Mucosa of rectum (tissue), 2 donors: ENCODE data around the gene MANSC1.
A peak's percentile ranks its signal among the peaks of the same experiment; 100 is the strongest.

Experiments
- H3K27ac ChIP-seq, 2 donors: one replicate each; pipeline ENCODE4 v1.7.0; 2013; ENCODE audit warnings: inconsistent platforms in 2 of 2, low read depth in 2 of 2, low read length in 2 of 2
- H3K27me3 ChIP-seq, 2 donors: one replicate each; pipeline ENCODE4 v1.7.0; 2013; ENCODE audit warnings: low read length in 2 of 2; ENCODE audit not compliant: control insufficient read depth in 2 of 2, insufficient read depth in 2 of 2
- H3K36me3 ChIP-seq, 2 donors: one replicate each; pipeline ENCODE4 v1.7.0; 2013; ENCODE audit warnings: low read length in 2 of 2; ENCODE audit not compliant: control insufficient read depth in 2 of 2, insufficient read depth in 2 of 2
- H3K4me1 ChIP-seq, 2 donors: one replicate each; pipeline ENCODE4 v1.7.0; 2013; ENCODE audit warnings: low read length in 2 of 2, mild to moderate bottlenecking in 1 of 2; ENCODE audit not compliant: control insufficient read depth in 2 of 2, insufficient read depth in 2 of 2
- H3K4me3 ChIP-seq, 2 donors: one replicate each; pipeline ENCODE4 v1.7.0; 2013; ENCODE audit warnings: low read length in 2 of 2
- H3K9ac ChIP-seq, 2 donors: one replicate each; pipeline ENCODE4 v1.7.0; 2013; ENCODE audit warnings: low read length in 2 of 2, low read depth in 1 of 2, mild to moderate bottlenecking in 1 of 2
- H3K9me3 ChIP-seq, 2 donors: one replicate each; pipeline ENCODE4 v1.7.0; 2013; ENCODE audit warnings: low read length in 2 of 2; ENCODE audit not compliant: control insufficient read depth in 2 of 2
- donor health status: healthy.
- donor health status: Normal muscosa, but diverticular disease.

The MANSC1 gene

GRCh38 chr12:12349711-12350665 lies at the start of gene MANSC1:
Gene MANSC1 (minus strand): TSS chr12:12350242. CDS start chr12:12343314, 6,928 bp downstream.
- Histone ChIP-seq H3K4me1 (peaks cover 10 to 12% of the 10 kb centered on the region in 2 donors), H3K9ac (peak within 1 kb of the TSS; percentile 83 to 91), H3K4me3 (peak within 1 kb of the TSS; percentile 73 to 88), H3K9me3 (no peaks in the 10 kb centered on the region), H3K27me3 (no peaks in the 10 kb centered on the region), H3K36me3 (no peaks in the 10 kb centered on the region), H3K27ac (peak within 1 kb of the TSS; percentile 91 to 95)

- Histone ChIP-seq H3K27ac (no peak overlapping the region), H3K36me3 (no peaks in the 10 kb centered on the region), H3K9ac (no peak overlapping the region), H3K9me3 (no peaks in the 10 kb centered on the region), H3K4me3 (no peak overlapping the region), H3K27me3 (no peaks in the 10 kb centered on the region), H3K4me1 (peaks cover 7% of the 10 kb centered on the region in 2 donors)
These were observed 49.1 kb upstream of the MANSC1 start for GRCh38 chr12:12399161-12399560.

DNA sequence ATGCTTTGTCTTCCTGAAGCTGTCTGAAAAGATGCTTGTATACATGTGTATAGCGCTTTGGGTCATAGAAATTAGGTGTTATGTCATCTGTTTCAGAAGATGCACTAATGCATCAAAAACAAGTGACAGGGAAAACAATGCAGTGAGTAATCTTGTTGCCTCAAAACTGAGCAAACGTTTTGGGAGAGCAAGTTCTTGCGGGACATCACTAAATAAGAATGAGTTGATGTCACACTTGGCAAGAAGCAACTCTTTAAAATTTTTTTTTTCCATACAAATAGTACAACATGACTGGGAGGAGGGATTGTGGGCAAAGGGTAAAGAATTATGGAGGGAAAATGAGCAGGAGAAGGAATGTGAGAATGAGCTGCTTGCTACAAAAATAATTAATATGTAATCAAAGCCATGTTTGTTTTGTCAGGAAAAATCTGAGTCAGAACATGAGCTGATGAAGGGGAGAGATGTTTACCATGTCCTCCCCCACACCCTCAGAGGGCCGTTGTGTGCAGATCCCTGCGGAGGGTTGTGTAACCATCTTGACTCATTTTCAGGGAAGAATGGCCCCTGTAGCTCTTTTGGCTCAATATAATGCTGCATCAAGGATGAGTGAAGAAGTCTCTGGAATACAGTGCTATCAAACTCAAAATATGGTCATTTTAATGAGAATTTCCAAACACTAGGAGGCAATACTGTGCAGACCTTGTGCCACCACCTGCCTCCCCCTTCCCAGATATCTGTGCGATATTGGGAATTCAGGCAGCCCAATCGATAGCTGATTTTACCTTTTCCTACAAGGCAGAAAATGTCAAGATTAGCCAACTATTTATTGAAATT lies 48.2 kb upstream of the MANSC1 start:
- Histone ChIP-seq H3K4me3 (no peak overlapping the region), H3K9me3 (no peaks in the 10 kb centered on the region), H3K27me3 (no peaks in the 10 kb centered on the region), H3K4me1 (peaks cover 2% of the 10 kb centered on the region in 2 donors), H3K27ac (peak overlapping the region; percentile 39 to 49), H3K9ac (no peak overlapping the region), H3K36me3 (no peaks in the 10 kb centered on the region)

- Histone ChIP-seq H3K9ac (no peak overlapping the region), H3K4me3 (no peak overlapping the region), H3K27ac (no peak overlapping the region), H3K9me3 (no peaks in the 10 kb centered on the region), H3K27me3 (no peaks in the 10 kb centered on the region), H3K36me3 (no peaks in the 10 kb centered on the region), H3K4me1 (no peaks in the 10 kb centered on the region)
These were observed 47.1 kb upstream of the MANSC1 start for GRCh38 chr12:12397184-12397583.

DNA sequence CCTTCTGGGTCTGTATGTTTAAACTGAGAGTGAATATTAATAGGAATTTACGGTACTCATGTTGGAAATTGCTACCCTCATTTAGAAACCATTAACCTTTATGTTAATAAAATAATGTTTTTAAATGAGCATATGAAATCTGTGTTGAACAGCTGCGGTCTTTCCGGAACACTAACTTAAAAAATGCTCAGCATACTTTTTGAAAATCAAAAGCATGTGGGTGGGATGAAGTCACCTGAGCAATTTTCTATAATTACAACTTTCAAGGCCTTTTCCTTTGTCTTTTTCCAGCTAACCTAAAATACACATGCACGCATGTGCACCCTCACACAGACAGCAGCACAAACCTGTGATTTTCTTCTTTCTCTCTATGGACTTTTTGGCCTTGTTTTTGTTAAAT lies 46.7 kb upstream of the MANSC1 start:
- Histone ChIP-seq H3K4me1 (no peaks in the 10 kb centered on the region), H3K36me3 (no peaks in the 10 kb centered on the region), H3K4me3 (no peak overlapping the region), H3K9ac (no peak overlapping the region), H3K9me3 (no peaks in the 10 kb centered on the region), H3K27ac (no peak overlapping the region), H3K27me3 (no peaks in the 10 kb centered on the region)

- Histone ChIP-seq H3K4me1 (no peaks in the 10 kb centered on the region), H3K4me3 (no peak overlapping the region), H3K9ac (no peak overlapping the region), H3K36me3 (no peaks in the 10 kb centered on the region), H3K27me3 (no peaks in the 10 kb centered on the region), H3K27ac (no peak overlapping the region), H3K9me3 (no peaks in the 10 kb centered on the region)
These were observed 43.1 kb upstream of the MANSC1 start for GRCh38 chr12:12393171-12393570.

DNA sequence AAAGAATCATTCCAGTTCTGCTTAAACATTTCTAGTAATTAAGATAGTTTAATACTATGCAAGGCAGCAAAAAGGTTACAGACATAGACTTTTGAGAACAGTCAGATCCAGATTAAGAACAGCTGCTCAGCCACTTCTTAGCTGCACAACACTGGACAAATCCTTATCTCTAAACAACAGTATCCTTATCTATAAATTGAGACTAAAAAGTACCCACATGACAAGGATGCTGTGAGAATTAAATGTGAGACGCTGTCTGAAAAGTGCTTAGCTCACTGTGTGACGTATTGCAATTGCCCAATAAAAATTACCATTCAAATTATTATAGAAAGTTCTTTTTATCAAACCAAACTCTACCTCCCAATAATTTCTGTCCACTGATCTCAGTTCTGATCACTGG lies 42.4 kb upstream of the MANSC1 start:
- Histone ChIP-seq H3K4me1 (peaks cover 0 to 2% of the 10 kb centered on the region in 2 donors), H3K9me3 (no peaks in the 10 kb centered on the region), H3K4me3 (no peak overlapping the region), H3K27me3 (no peaks in the 10 kb centered on the region), H3K9ac (no peak overlapping the region), H3K27ac (no peak overlapping the region), H3K36me3 (peaks cover 0 to under 1% of the 10 kb centered on the region in 2 donors)

- Histone ChIP-seq H3K9me3 (no peaks in the 10 kb centered on the region), H3K4me3 (no peak overlapping the region), H3K9ac (no peak overlapping the region), H3K4me1 (peaks cover 6 to 13% of the 10 kb centered on the region in 2 donors), H3K27me3 (no peaks in the 10 kb centered on the region), H3K27ac (no peak overlapping the region), H3K36me3 (peaks cover 0 to 4% of the 10 kb centered on the region in 2 donors)
These were observed 37.5 kb upstream of the MANSC1 start for GRCh38 chr12:12387501-12387900.

DNA sequence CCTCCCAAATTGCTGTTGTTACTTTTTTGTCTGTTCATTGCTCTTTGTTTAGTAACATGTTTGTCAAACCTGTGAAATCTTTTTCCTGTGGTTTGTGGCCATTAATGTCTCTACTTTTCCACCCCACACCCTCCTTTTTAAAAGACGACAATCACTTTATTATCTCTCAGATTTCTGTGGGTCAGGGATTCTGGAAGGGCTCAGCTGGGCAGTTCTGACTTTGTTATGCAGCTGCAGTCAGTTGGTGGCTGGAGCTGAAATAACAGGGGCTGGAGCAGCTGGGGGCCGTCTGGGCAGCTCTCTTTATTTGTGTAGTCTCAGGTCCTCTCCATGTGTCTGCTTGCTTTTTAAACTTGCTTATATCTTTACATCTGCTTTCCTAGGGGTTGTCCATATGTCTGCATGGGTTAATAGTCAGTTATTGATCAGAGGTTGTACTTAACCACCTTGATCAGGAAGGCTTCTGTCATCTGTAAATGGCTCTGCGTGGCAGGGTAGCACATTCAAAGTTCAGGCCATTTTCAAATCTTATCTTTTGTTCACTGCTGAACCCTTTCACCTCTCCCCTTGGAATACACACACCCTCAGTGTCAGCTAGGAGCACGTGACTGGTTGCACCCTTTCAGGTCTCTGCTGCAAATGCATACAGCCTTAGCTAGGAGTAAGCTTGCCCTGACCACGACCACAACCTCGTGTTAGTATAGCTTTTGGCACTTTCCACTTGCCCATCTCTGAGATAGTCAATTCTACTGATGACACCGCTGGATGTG lies 34.7 kb upstream of the MANSC1 start:
- peak overlapping the region; percentile 30 to 47 for H3K9ac ChIP-seq
- H3K36me3 ChIP-seq: peaks cover 0 to 4% of the 10 kb centered on the region in 2 donors
- peak overlapping the region; percentile 57 to 61 for H3K27ac ChIP-seq
- peak overlapping the region in 1 of 2 donors; percentile 13 for H3K4me3 ChIP-seq
- H3K9me3 ChIP-seq: no peaks in the 10 kb centered on the region
- no peaks in the 10 kb centered on the region for H3K27me3 ChIP-seq
- H3K4me1 ChIP-seq: peaks cover 9 to 16% of the 10 kb centered on the region in 2 donors
